HS-5 (cell line): ENCODE results near the gene KLHL40.
"Not testable (repeated sequence)": the region's sequence is repeated elsewhere in the genome, so short reads cannot be mapped to it uniquely, and the experiment has no call there.

ENCODE experiments used
- DNase-seq: peaks from one replicate; pipeline ENCODE4 v3.0.0-alpha.2; 2012; ENCODE audit warnings: low read depth

KLHL40 gene

DNA sequence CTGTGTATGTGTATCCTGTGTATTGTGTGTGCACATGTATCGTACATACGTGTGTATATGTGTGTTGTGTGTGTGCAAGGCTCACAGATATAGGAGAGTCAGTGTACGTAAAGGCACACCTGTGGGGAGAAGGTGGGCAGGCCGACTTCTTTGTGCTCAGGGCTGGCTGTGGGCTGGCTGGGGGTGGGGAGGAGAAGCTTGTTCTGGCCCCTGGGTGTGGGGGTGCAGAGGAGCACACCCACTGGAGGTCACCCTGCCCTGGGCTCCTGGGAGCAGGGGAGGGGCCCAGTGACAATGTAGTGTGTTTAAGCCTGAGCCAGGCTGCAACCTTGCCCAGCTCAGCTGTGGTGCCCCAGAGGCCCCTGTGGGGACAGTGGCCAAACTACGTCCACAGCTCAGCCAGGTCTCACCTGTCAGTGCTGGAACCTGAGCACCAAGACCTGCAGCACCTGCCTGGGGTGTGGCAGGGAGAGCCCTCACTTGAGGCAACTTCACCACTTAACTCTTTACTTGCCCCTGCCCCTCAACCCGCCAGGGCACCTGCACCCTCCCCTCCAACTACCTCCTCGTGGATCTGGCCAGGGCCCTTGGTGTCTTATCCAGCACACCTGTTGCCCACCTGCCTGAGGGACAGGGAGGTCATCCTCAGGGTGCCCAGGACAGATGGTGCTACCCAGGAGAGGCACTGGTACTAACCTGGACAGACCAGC, 19.9 kb downstream of the KLHL40 start:
- DNase-seq = no peak

DNA sequence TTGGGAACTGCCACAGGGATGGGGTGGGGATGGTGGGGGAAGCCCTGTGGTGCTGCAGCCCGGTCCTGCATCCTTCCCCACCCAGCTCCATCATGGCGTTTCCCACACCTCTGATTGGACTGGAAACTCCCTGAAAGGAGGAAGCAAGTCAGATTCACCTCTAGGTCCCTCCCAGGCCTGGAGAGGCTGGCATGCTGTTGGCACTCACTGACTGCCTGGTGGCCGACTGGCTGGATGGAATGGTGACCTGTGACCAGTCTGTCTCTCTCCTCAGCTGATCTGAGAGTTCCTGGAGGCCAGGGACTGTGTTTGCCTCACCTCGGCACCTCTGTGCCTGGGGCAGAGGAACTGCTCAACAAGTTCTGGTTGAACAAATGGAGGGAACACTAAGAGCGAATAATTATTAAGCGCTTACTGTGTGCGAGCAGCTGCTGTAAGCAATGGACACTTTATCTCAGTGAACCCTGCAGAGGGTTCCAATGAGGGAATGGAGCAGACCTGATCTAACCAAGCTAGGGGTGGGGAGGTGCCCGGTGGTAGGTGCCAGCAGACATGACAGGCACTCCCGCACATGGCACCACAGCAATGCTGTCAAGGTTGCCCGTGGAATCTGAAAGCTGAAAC, 20.7 kb downstream of the KLHL40 start:
- no peak for DNase-seq

DNA sequence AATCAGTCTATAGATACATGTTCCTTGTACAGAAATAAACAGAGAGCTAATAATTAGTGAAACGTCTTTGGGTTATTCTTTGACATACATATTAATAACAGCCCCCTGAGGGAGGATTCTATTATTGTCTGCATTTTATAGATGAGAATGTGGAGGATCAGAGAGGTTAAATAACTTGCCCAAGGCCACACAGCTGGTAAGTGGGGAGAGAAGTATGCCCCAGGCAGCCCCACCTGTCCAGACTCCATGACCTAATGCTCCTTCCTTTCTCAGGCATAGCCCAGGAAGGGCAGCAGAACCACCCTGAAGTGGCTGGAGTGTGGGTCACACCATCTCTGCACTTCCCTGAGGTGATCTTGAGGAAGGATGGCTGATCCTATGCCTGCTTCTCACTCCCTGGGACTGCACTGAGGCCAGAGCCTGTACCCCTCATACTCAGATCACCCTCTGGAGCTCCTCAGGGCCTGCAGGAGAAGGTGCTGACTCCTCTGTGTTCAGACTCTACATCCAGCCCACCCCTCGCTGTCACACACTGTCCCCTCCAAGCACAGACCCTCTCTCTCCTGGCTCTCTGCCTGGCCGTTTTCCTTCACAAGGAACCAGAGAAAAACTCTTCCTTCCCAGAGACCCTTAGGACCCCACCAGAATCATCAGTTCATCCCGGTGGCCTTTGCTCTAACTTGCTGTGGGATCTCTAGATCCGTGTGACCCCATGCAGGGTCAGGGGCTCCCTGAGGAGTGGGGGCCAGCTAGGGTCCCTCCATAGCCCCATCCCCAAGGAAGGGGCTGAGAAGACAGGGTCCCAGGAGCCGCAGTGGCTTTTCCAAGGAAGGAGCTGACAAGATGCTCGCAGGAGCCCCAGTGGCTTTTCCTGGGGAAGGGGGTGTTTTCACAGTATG, 21.6 kb downstream of the KLHL40 start:
- DNase-seq = no peak

- no peak for DNase-seq
Measured at GRCh38 chr3:42707620-42708355, 22.5 kb downstream of the KLHL40 start.

- no peak for DNase-seq
Measured at GRCh38 chr3:42708611-42709151, 23.3 kb downstream of the KLHL40 start.

DNA sequence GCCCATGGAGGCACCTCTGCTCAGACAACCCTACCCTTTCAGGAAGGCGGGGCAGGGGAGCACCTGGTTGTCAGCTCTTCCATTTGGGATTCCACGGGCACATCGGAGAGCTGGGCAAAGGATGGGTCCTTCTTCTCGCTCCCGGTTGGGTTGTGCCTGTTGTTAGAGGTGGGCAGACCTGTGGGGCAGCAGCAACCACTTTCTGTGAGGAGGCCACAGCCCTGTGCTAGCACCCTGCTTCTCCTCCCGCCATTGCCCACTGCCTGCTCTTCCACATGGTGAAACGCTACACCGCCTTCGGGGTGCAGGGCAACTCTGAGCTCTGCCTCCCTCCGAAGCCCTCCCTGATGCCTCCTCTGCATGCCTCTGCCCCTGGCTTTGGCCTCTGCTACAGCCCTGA, 24.3 kb downstream of the KLHL40 start:
- no peak for DNase-seq

DNA sequence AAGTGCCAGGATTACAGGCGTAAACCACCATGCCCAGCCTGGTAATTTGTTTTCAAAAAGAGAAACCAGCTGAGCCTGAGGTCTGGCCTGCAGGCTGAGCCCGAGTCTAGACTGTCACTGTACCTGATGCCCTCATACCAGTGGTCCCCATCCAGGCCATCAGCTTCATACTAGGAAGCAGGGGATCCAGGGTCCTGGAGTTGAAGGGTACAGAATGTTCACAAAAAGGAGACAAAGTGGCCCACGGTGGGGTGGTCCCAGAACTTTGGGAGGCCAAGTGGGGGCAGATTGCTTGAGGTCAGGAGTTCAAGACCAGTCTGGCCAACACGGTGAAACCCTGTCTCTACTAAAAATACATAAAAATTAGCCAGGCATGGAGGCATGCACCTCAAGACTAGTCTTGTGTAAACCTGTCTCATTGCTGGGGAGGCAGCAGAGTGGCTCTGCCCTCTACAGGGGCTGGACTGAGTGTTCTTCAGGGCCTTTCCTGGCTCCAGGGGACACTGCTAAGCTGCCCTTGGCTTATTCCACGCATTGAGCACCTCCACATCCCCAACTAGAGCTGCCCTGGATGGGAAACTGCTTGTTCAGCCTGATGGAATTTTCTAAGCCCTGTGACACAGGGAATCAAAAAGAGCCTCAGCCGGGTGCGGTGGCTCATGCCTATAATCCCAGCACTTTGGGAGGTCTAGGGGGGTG, 25.1 kb downstream of the KLHL40 start:
- DNase-seq = no peak

DNA sequence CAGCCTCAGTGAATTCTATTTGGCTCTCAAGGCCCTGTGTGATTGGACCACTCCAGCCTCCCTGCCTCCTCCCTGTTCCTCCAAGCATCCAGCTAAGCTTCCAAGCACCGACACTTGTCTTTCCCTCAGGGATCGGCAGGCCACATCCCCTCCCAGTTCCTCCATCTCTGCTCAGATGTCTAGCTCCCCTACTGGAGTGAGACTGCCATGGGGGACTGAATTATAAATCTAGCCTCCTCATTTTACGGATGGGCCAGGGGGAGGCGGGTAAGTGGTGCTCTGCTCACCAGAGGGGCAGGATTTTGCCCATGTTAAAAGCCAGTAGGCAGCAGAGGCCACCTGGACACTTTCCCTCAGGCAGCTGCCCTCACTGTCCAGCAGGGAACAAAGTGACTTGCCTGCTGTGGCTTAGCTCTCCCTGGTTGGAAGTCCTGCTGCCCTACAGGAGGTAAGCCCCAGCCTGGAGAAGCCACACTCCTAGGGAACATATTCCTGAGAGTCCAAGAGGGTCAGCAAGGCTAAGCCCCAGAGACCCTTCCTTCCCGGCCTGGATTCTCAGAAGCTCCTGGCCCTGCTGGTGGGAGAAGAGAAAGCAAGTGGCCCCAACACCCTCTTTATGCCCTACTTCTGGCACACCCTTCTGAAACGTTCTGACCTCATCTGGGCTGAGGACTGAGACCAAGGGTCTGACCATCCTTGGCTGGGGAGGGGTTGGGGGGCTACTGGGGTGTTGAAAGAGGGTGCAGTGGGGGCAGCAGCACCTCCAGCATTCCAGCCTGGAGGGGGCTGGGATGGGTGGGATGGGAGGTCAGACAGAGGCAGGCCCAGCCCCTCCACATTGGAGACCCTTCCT, 26.4 kb downstream of the KLHL40 start:
- DNase-seq = no peak

DNA sequence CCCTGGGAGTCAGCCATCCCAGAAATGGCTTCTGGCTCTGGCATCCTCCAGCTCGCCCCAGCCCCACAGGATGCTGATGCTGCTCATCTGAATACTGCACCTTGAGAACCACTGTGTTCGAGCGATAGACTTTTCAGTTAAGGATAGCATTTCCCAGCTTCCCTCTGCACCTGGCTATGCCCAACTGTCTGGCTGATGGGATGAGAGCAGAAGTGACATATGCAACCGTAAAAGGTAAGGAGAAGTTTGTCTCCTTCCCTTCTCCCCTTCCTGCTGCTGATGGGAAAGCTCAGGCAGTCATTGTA, 27.0 kb downstream of the KLHL40 start:
- DNase-seq = no peak

DNA sequence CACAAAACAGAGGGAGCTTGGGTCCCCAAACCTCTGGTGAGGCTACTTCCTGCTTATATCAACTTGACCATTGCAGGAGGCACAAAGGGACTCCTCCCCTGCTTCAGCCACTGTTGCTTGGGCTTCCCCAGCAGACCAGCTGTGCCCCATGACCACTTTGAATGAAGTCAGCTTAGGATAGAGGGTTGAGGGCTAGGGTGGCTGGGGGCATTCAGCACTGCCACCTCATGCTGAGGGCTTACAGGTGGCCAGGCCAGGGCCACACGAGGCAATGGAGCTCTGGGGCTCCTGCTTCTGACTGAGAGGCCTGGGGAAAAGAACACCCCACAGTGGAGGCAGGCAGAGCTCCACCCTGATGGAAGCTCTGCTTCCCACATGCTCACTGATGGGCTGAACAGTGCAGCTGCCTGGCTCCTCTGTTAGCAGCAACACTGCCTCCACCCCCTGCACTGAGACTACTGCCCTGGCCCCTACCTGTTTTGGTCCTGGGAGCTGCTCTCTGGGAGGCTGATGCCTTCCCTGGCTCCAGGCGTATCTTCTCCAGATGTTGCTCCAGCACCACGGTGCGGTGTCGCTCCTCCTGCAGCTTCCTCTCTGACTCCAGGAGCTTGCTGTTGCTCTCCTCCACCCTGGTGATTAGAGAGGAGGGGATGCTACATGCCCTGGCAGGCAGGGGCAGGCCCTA, 27.5 kb downstream of the KLHL40 start:
- no peak for DNase-seq

- DNase-seq = no peak
Measured at GRCh38 chr3:42713747-42714146, 28.4 kb downstream of the KLHL40 start.

DNA sequence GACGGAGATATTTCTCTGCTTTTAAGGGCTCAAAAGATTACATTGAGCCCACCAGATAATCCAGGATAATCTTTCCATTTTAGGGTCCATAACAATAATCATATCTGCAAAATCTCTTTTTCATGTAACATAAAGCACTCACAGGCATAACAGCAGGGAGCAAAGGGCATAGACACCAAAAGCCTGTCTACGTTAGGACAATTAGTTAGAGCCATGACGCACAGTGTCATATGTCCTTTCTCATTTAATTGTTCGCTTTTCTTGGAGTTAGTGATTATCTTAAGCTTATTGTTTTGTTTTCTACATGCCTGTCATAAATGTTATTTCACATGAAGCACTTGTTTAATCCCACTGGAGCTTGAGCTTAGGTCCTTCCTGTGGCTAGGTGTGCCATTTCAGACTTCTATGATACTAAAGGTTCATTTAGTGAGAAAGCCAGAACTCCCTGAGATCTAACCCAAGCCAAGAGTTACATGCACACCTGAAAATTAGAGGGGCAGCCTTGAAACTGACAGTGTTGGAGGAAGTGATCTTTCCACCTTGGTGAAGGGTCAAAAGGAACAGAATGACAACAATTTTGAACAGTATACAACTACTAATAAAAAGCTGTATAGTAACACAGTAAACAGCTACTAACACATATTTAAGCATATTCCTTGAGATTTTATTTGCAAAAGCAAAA, 29.0 kb downstream of the KLHL40 start:
- no peak for DNase-seq

- no peak for DNase-seq
Measured at GRCh38 chr3:42717306-42717705, 32.0 kb downstream of the KLHL40 start.

GRCh38 chr3:42718338-42718737, 33.0 kb downstream of the KLHL40 start:
- DNase-seq = no peak

- no peak for DNase-seq
Measured at GRCh38 chr3:42719002-42719401, 33.7 kb downstream of the KLHL40 start.

GRCh38 chr3:42720126-42720525, 34.8 kb downstream of the KLHL40 start:
- no peak for DNase-seq

DNA sequence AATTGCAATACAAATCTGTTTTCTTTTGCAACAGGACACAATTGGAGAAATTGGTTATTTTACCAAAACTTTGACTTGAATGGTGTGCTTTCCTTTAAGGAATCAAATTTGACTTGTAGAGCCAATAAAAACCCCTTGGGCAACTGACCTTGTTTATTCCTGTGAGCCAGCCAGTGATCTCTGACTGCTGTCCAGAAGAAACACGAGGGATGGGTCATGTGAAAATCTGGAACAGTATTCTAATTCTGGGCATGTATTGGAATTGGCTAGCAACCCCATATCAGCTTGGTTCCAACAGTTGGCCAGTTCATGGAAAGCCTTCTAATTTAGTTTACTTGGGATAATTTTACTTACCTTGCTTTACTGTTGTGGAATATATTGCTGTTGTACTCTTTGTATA, 36.4 kb downstream of the KLHL40 start:
- no peak for DNase-seq

- DNase-seq = not testable (repeated sequence)
Measured at GRCh38 chr3:42722442-42722841, 37.1 kb downstream of the KLHL40 start.

DNA sequence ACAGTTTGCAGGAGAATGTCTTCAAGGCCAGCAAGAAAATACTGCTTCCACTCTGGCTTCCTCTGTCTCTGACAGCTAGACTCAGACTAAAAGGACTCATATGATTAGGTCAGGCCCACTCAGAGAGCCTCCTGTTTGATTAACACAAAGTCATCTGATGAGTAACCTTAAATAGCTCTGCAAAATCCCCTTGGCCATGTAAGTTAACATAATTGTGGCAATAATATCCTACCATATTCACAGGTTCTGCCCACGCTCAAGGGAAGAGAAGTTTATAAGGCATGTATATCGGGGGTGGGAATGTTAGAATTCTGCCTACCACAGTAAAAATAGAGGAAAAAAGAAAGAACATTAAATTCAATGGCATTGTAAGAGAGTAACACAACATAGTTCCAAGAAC, 37.9 kb downstream of the KLHL40 start:
- no peak for DNase-seq
